GM20000 (cell line): ENCODE measurements around the gene PLA2G7.
"Not testable (repeated sequence)": the region's sequence is repeated elsewhere in the genome, so short reads cannot be mapped to it uniquely, and the experiment has no call there.

Experiments used
- DNase-seq: peaks from one replicate; pipeline ENCODE4 v3.0.0; 2012; ENCODE audit warnings: low spot score
- TF ChIP-seq, protein P1 (sequence below): IDR thresholded peaks from 2 replicates; pipeline ENCODE4 v1.5.1; 2012; ENCODE audit warnings: mild to moderate bottlenecking, control low read depth; ENCODE audit errors: extremely low read depth, missing control alignments

The PLA2G7 gene

DNA sequence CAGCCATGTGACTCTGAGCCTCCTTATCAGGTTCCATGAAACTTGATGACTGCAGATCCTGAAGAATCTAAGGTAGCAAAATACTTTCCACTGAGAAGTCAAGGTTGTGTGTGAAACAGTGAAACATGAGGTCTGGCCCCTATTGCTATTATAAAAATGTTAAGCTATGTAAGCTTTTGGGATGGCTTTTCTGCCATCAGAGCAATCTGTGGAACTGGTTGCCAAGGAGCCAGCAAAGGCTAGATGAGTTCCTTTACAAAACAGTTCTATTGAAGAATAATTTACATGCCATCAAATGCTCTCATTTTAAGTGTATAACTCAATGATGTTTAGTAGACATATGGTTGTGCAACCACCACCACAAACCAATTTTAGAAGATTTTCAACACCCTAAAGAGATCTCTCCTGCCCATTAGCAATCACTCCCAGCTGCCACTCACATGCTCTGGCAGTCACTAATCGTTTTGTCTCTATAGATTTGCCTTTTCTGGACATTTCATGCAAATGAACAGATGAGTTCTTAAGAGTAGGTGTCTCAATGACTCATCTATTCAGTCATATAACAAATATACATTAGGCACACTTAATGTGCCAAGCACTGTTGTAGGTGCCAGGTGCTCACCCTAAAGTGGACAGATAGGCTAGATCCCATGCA, 38.2 kb upstream of the PLA2G7 start:
- no peak for DNase-seq

GRCh38 chr6:46772762-46773161, 37.6 kb upstream of the PLA2G7 start:
- TF ChIP-seq, protein P1, sequence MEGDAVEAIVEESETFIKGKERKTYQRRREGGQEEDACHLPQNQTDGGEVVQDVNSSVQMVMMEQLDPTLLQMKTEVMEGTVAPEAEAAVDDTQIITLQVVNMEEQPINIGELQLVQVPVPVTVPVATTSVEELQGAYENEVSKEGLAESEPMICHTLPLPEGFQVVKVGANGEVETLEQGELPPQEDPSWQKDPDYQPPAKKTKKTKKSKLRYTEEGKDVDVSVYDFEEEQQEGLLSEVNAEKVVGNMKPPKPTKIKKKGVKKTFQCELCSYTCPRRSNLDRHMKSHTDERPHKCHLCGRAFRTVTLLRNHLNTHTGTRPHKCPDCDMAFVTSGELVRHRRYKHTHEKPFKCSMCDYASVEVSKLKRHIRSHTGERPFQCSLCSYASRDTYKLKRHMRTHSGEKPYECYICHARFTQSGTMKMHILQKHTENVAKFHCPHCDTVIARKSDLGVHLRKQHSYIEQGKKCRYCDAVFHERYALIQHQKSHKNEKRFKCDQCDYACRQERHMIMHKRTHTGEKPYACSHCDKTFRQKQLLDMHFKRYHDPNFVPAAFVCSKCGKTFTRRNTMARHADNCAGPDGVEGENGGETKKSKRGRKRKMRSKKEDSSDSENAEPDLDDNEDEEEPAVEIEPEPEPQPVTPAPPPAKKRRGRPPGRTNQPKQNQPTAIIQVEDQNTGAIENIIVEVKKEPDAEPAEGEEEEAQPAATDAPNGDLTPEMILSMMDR = no peak
- peak; percentile 26 for DNase-seq

More for the DNA sequence above, 38.2 kb upstream of the PLA2G7 start:
- TF ChIP-seq, protein P1 = no peak

- TF ChIP-seq, protein P1 = no peak
- DNase-seq = no peak
Observed at GRCh38 chr6:46772016-46772415, 36.8 kb upstream of the PLA2G7 start.

- TF ChIP-seq, protein P1 = no peak
- DNase-seq = no peak
Observed at GRCh38 chr6:46764961-46765360, 29.8 kb upstream of the PLA2G7 start.

GRCh38 chr6:46764280-46764679, 29.1 kb upstream of the PLA2G7 start:
- not testable (repeated sequence) for DNase-seq

DNA sequence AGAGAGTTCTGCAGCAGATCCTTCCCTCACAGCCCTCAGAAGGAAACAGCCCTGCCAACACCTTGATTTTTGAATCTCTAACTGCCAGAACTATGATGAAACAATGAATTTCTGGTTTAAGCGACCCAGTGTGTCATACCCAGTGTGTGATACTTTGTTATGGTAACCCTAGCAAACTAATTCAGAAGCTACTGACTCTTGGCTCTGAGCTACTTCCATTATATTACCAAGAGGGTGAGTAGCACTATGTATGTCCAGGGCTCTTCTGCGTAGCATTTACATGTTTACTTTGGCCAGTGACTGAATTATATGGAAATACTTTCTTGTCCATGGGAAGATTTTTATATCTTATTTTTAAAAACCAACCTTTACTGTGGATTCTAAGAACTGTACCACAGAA, 28.3 kb upstream of the PLA2G7 start:
- no peak for DNase-seq
- TF ChIP-seq, protein P1 = no peak

DNA sequence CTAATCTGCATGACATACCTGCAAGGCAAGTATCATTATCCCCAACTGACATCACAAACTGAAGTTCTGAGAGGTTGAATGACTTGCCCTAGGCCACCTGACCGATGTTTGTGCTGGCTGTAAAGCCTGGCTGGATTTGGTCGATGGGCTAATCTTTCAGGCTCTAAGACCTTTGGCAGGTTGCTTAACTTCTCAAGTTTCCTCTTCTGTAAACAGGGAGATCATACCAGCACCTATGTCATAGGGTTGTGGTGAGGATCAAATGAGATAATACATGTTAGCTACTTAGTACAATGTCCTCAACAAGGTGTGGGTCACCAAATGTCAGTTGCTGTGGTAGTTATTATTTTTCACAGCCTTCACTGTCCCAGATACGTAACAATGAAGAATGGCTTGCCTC, 25.8 kb upstream of the PLA2G7 start:
- no peak for DNase-seq
- TF ChIP-seq, protein P1 = no peak
